ENCODE results near the gene IFT43. TPM values are rescaled to one million over a fixed set of nuclear protein-coding genes. Genes with fewer than 3 reads are reported as not detected.

The IFT43 gene
- total RNA-seq, 1 experiment from 2014 or later, result 54.9 TPM

Other genes with a start within 250 kb of the IFT43 start
- 0.56 and 7.4 TPM in 2 replicates for gene TGFB3, start 3.8 kb upstream of the IFT43 start, total RNA-seq (2014; rRNA removed; shearing (Covaris generic); ENCODE audit: low replicate concordance)
- 17.5 and 27.7 TPM in 2 replicates for gene GPATCH2L, start 166.2 kb downstream of the IFT43 start, total RNA-seq (2014; rRNA removed; shearing (Covaris generic); ENCODE audit: low replicate concordance)